ENCODE measurements around the gene LILRA6.
A peak's percentile ranks its signal among the peaks of the same experiment; 100 is the strongest.
"Not testable (repeated sequence)": the region's sequence is repeated elsewhere in the genome, so short reads cannot be mapped to it uniquely, and the experiment has no call there.

The LILRA6 gene

DNA sequence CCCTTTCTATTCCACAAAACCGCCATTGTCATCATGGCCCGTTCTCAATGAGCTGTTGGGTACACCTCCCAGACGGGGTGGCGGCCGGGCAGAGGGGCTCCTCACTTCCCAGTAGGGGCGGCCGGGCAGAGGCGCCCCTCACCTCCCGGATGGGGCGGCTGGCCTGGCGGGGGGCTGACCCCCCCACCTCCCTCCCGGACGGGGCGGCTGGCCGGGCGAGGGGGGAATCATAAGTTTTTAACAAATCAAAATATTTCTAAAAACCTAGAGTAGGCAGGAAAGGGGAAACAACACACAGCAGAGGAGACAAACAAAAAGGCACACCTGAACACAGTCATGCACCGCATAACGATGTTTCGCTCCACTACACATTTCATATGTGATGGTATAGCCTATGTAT, 27.9 kb downstream of the LILRA6 start:
- Mint-ChIP-seq H3K4me1 (peaks cover 11% of the 10 kb centered on the region), H3K36me3 (peaks cover 13% of the 10 kb centered on the region)

DNA sequence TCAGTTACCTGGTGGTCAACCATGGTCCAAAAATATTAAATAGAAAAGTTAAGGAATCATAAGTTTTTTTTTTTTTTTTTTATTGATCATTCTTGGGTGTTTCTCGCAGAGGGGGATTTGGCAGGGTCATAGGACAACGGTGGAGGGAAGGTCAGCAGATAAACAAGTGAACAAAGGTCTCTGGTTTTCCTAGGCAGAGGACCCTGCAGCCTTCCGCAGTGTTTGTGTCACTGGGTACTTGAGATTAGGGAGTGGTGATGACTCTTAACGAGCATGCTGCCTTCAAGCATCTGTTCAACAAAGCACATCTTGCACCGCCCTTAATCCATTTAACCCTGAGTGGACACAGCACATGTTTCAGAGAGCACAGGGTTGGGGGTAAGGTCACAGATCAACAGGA, 28.4 kb downstream of the LILRA6 start:
- not testable (repeated sequence) for DNase-seq (ENCODE audit: low spot score in 2 of 2); H3K9me3 Mint-ChIP-seq; ATAC-seq (ENCODE audit: low read depth); H3K4me3 Mint-ChIP-seq; H3K27me3 Mint-ChIP-seq; H3K27ac Mint-ChIP-seq
- Mint-ChIP-seq H3K4me1 (peaks cover 14% of the 10 kb centered on the region), H3K36me3 (peaks cover 13% of the 10 kb centered on the region)

More for the DNA sequence above, 27.9 kb downstream of the LILRA6 start:
- ATAC-seq (ENCODE audit: low read depth); H3K9me3 Mint-ChIP-seq; H3K27me3 Mint-ChIP-seq; H3K27ac Mint-ChIP-seq; DNase-seq (ENCODE audit: low spot score in 2 of 2); H3K4me3 Mint-ChIP-seq: not testable (repeated sequence)

DNA sequence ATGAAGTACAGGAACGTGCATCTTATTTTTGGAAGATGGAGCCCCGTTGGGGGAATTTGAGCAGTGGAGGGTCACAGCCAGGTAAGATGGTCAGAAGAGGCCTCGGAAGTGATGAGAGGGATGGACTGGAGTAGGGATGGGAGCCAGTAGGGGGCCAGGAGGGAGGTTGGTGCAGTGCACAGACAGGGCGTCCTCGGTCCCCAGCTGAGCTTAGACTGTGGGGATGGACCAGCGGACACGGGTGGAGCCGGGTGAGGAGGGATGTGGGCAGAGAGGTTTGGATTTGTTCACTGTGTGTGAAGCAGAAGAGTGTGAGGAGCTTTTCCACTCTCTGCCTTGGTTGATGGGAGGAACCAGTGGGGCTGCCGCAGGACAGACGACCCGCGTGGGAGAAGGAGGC, 31.4 kb downstream of the LILRA6 start:
- H3K9me3 Mint-ChIP-seq, result no peaks in the 10 kb centered on the region
- H3K27ac Mint-ChIP-seq, result peak overlapping the region; percentile 20
- peaks cover 17% of the 10 kb centered on the region for H3K36me3 Mint-ChIP-seq
- H3K27me3 Mint-ChIP-seq, result no peaks in the 10 kb centered on the region
- DNase-seq (ENCODE audit: low spot score in 2 of 2) (no peak), ATAC-seq (ENCODE audit: low read depth) (no peak)
- no peak overlapping the region for H3K4me3 Mint-ChIP-seq
- peaks cover 31% of the 10 kb centered on the region for H3K4me1 Mint-ChIP-seq

DNA sequence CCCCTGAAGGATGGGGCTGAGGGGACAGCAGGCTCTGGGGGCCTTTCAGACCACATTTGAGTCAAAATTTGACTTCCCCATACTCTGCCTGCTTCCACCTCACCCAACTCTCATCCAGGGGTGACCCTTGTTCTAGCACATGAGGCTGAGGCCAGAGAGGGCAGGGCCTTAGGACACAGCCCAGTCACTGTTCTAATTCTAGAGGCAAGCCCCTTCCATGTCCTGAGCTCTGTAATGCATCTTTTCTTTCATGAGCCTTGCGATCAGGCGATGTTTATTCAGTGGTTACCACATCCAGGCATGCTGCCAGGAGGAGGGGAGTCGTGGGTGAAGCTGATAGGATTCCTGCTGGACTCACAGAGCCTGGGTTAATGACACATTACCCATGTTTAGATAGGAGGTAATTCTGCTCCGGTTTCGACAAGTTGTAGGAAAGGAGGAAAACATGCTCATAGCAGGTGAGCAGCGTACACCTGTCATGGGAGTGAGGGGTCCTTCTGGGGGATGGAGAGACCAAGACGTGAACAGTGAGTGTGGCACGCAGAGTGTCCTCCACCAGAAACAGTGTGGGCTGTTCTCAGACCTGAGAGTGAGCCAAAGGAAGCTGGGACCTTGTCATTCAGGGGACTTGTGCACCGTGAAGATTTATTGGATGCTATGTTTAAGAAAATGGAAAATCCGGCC, 32.6 kb downstream of the LILRA6 start:
- ATAC-seq (ENCODE audit: low read depth) (no peak), DNase-seq (ENCODE audit: low spot score in 2 of 2) (no peak)

DNA sequence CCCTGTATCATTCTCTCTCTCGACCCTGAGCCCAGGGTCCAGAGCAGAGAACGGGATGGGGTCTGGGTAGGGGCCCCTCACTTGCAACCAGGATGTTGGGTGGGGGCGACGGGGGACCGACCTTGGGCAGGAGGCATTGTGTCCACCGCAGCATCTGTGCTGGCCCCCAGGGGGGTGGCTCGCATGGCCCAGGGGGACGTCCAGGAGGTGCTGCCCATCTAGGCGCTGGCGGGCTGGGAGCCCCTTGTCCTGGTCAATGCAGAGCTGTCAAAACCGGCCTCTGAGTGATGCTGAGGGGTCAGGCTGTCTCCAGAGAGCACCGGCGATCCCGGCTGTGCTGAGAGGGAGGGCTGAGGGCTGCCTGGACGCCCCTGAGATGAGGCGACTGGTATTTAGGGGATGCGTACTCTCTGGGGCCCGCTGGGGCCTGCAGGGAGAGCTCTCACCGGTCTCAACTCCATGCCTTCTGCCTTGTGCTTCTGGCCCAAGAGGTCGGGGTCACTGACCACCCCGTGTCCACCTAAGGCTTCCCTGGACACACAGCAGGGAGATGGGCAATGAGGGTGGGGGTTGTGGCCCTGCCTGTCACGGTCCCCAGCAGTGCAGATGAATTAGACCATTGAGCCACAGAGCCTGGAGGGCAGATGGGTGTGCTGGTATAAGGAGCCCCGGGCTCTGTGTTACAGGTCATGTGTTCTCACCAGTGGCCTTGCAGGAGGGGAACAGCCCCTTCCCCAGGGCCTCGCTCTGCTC, 33.4 kb downstream of the LILRA6 start:
- ATAC-seq (ENCODE audit: low read depth), result no peak
- Mint-ChIP-seq H3K27me3 (no peaks in the 10 kb centered on the region), H3K4me1 (peaks cover 44% of the 10 kb centered on the region), H3K27ac (peak overlapping the region; percentile 49), H3K36me3 (peaks cover 22% of the 10 kb centered on the region), H3K4me3 (no peak overlapping the region), H3K9me3 (no peaks in the 10 kb centered on the region)
- DNase-seq (ENCODE audit: low spot score in 2 of 2), result no peak

More for the DNA sequence above, 32.6 kb downstream of the LILRA6 start:
- H3K27ac Mint-ChIP-seq, result peak overlapping the region; percentile 49
- no peak overlapping the region for H3K4me3 Mint-ChIP-seq
- H3K27me3 Mint-ChIP-seq, result no peaks in the 10 kb centered on the region
- peaks cover 37% of the 10 kb centered on the region for H3K4me1 Mint-ChIP-seq
- H3K36me3 Mint-ChIP-seq, result peaks cover 18% of the 10 kb centered on the region
- no peaks in the 10 kb centered on the region for H3K9me3 Mint-ChIP-seq

DNA sequence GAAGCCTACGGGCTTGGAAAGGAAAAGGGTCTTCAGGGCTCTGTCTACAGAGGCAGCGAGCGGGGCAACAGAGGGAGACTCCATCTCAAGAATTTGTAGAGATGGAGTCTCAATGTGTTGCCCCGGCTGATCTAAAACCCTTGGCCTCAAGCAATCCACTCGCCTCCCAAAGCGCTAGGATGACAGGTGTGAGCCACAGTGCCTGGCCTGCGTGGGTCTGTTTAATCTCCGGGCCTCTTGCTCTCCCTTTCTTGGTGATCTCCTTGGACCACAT, 33.9 kb downstream of the LILRA6 start:
- Mint-ChIP-seq H3K27ac (peak overlapping the region; percentile 92), H3K4me1 (peaks cover 44% of the 10 kb centered on the region), H3K27me3 (no peaks in the 10 kb centered on the region), H3K36me3 (peaks cover 22% of the 10 kb centered on the region), H3K9me3 (no peaks in the 10 kb centered on the region), H3K4me3 (peak overlapping the region; percentile 63)
- ATAC-seq (ENCODE audit: low read depth), result no peak
- no peak for DNase-seq (ENCODE audit: low spot score in 2 of 2)

DNA sequence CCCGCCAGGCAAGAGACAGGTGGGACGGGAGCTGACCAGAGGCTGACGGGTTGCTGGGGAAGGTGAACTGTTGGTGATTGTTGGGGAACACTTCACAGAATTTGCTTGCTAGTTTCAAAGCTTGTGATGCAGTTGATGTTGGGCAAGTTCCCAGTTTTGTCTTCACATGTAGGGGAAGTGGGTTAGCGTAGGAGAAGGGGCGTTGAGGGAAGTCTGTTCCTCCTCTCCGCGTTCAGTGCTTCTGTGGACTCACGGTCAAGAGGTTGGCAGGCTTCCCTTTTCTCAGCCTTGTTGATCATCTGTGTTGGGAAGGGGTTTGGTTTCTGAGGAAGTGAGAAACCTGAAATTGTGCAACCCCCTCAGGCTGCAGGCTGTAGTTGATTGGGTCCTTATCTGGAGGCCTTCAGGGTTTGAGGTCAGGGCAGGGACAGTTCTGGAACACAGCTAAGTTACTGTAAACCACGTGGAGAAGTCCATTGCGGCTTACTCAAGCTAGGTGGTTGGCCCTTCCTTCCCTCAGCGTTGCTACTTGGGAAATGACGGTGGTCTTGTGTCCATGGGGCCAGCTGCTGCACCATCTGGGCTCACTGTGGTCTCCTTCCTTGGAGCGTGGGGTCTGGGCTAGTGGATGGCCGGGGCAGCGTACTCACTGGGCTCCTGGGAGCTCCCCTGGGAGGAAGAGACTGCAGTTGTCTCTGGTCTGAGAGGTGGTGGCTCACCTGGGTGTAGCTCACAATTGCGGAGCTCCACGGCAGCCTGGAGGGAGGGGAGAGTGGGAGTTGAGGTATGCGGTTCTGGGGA, 34.4 kb downstream of the LILRA6 start:
- ATAC-seq (ENCODE audit: low read depth) (peak; percentile 66), DNase-seq (ENCODE audit: low spot score in 2 of 2) (peak in 1 of 2 donors; percentile 34)
- H3K27ac Mint-ChIP-seq, result peak overlapping the region; percentile 92
- no peaks in the 10 kb centered on the region for H3K27me3 Mint-ChIP-seq
- peaks cover 46% of the 10 kb centered on the region for H3K4me1 Mint-ChIP-seq
- H3K36me3 Mint-ChIP-seq, result peaks cover 24% of the 10 kb centered on the region
- H3K9me3 Mint-ChIP-seq, result no peaks in the 10 kb centered on the region
- H3K4me3 Mint-ChIP-seq, result peak overlapping the region; percentile 63

DNA sequence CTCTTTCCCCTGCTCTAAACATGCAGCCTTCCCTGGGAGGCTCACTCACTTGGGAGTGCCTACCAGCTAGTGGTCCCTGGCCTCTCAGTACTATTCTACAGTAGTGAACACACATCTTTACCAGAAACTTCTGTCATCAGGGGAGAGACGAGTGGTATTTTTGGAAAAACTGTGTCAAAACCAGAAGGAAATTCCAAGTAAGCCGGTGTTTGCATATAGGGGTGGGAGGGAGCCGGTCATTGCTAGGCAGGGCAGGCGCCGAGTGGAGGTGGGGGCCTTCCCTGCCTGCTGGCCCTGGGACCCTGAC, 35.0 kb downstream of the LILRA6 start:
- H3K36me3 Mint-ChIP-seq, result peaks cover 28% of the 10 kb centered on the region
- DNase-seq (ENCODE audit: low spot score in 2 of 2), result no peak
- no peaks in the 10 kb centered on the region for H3K27me3 Mint-ChIP-seq
- H3K27ac Mint-ChIP-seq, result peak overlapping the region; percentile 92
- H3K9me3 Mint-ChIP-seq, result no peaks in the 10 kb centered on the region
- H3K4me3 Mint-ChIP-seq, result peak overlapping the region; percentile 63
- H3K4me1 Mint-ChIP-seq, result peaks cover 52% of the 10 kb centered on the region
- ATAC-seq (ENCODE audit: low read depth), result no peak

DNA sequence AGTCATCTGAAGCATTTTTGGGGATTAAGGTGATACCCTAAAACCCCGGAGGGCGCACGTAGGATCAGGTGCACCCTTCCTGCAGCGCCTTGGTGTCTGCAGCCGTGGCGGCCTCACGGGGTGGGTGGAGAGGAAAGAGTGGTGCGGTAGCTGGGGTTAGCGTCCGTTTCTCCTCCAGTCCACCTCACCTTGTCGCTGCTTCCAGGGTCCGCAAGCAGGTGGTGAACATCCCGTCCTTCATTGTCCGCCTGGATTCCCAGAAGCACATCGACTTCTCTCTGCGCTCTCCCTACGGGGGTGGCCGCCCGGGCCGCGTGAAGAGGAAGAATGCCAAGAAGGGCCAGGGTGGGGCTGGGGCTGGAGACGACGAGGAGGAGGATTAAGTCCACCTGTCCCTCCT, 35.4 kb downstream of the LILRA6 start:
- not testable (repeated sequence) for H3K4me3 Mint-ChIP-seq; ATAC-seq (ENCODE audit: low read depth); DNase-seq (ENCODE audit: low spot score in 2 of 2); H3K27me3 Mint-ChIP-seq; H3K9me3 Mint-ChIP-seq
- Mint-ChIP-seq H3K4me1 (peaks cover 55% of the 10 kb centered on the region), H3K27ac (peak overlapping the region; percentile 92), H3K36me3 (peaks cover 28% of the 10 kb centered on the region)

DNA sequence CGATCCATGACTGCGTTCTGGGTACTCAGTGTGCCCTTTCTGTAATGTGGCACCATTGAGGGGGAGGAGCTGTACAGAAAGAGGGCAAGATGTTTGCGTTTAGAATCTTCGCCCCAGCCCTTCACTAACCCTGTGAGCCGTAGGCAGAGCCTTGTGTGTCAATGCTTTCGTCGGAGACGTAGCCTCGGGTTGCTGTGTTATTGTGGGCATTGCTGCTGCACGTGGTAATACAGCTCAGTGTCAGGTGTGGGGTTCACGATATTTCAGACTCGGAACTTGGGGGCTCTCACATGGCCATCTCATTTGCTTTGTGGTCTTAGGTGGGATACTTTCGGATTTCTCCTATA, 35.8 kb downstream of the LILRA6 start:
- Mint-ChIP-seq H3K4me1 (peaks cover 58% of the 10 kb centered on the region), H3K4me3 (no peak overlapping the region), H3K9me3 (no peaks in the 10 kb centered on the region), H3K27ac (peak overlapping the region; percentile 92), H3K27me3 (no peaks in the 10 kb centered on the region), H3K36me3 (peaks cover 26% of the 10 kb centered on the region)
- DNase-seq (ENCODE audit: low spot score in 2 of 2), result no peak
- ATAC-seq (ENCODE audit: low read depth), result no peak

DNA sequence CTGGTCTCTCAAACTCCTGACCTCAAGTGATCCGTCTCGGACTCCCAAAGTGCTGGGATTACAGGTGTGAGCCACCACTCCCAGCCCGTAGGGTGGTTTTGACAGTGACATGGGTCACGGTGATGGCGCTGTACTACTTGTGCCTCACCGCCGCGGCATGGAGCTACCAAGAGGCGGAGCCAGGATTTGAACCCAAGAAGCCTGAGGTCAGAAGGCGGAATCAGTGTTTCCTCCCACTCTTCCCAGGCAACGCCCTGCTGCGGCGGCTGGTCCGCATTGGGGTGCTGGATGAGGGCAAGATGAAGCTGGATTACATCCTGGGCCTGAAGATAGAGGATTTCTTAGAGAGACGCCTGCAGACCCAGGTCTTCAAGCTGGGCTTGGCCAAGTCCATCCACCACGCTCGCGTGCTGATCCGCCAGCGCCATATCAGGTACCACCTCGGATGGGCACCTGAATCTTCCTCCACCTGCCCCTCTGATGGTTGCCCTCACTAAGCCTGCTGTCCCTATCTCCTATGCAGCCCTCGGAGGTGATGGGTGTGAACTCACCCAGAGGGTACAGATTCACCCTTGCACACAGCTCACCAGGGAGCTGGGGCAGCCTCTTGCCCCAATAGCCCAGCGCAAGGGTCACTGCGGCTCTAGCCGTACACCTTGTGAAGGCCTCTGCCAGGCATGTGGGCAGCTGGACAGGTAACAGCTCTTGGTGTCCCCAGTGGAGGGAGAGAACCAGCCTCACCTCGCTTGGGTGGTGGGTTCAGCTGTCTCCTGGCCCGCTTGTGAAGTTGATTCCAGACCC, 36.4 kb downstream of the LILRA6 start:
- Mint-ChIP-seq H3K4me3 (no peak overlapping the region), H3K36me3 (peaks cover 25% of the 10 kb centered on the region), H3K9me3 (no peaks in the 10 kb centered on the region), H3K27ac (no peak overlapping the region), H3K27me3 (no peaks in the 10 kb centered on the region), H3K4me1 (peaks cover 59% of the 10 kb centered on the region)
- ATAC-seq (ENCODE audit: low read depth) (no peak), DNase-seq (ENCODE audit: low spot score in 2 of 2) (no peak)

DNA sequence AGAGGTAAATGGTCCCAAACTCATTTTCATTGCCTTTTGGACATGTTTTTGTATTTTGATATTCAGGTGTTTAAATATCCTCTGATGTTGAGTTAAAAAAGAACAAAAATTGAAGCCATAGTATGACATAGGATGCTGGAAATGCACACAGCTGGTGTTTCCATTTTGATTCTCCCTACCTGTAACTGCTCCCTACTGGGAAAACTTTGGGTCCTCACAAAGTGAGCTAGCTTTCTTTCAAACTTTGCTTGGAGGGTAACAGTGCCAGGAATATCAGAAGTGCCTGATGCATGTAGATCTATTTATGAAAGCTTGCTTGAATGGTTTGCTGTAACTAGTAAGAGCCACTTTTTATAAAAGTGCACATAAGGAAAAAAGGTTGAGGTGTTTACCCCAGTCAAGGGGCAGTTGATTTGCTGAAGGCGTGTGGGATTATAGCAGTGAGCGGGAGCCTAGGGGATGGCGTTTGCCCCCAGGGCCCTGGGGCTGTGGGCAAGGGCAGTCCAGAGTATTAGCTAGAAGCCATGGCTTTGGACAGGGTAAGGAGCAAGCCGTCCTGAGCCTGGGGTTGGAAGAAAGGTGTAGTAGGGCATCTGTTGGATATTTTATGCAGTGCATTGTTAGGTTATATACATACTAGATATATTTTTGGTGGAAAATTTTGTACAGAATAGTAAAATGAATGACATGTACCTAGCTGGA, 37.7 kb downstream of the LILRA6 start:
- Mint-ChIP-seq H3K27ac (peak overlapping the region; percentile 45), H3K27me3 (no peaks in the 10 kb centered on the region)

DNA sequence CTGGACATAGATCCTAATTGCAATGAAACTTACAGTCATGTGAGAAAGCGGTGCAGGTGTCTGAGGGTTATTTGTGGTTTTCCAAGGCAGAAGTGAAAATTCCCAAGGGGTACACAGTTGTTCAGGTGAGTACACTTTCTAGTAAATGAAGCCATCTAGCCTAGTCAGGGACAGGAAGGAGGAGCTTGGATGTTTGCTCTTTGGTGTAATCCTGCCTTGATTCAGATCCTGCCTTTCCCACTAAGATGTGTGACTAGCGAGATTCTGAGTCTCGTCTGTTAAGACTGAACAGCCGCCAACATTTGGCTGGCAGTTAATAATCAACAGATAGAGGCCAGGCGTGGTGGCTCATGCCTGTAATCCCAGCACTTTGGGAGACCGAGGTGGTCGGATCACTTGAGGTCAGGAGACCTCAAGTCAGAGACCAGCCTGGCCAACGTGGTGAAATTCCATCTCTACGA, 39.4 kb downstream of the LILRA6 start:
- no peaks in the 10 kb centered on the region for H3K9me3 Mint-ChIP-seq
- no peak for ATAC-seq (ENCODE audit: low read depth)
- H3K4me3 Mint-ChIP-seq, result peak overlapping the region; percentile 100
- H3K27ac Mint-ChIP-seq, result peak overlapping the region; percentile 99
- H3K4me1 Mint-ChIP-seq, result peaks cover 42% of the 10 kb centered on the region
- no peaks in the 10 kb centered on the region for H3K27me3 Mint-ChIP-seq
- H3K36me3 Mint-ChIP-seq, result peaks cover 19% of the 10 kb centered on the region
- DNase-seq (ENCODE audit: low spot score in 2 of 2), result no peak

More for the DNA sequence above, 37.7 kb downstream of the LILRA6 start:
- Mint-ChIP-seq H3K9me3 (no peaks in the 10 kb centered on the region), H3K4me3 (peak overlapping the region; percentile 2), H3K4me1 (peaks cover 50% of the 10 kb centered on the region), H3K36me3 (peaks cover 20% of the 10 kb centered on the region)
- DNase-seq (ENCODE audit: low spot score in 2 of 2) (no peak), ATAC-seq (ENCODE audit: low read depth) (no peak)
